Ascending aorta (tissue), 2 donors: ENCODE data around the gene HMCN2. TPM values are rescaled to one million over a fixed set of nuclear protein-coding genes. Genes with fewer than 3 reads are reported as not detected.
A peak's percentile ranks its signal among the peaks of the same experiment; 100 is the strongest.

Experiments
- DNase-seq, 2 donors: peaks; one replicate each; pipeline ENCODE4 v3.0.0-alpha.2; 2019; ENCODE audit warnings: low spot score in 2 of 2
- H3K27ac ChIP-seq, 2 donors: fragments of 200-600 bp; sonication (generic); one replicate each; pipeline ENCODE4 v1.5.1; 2016 to 2017; ENCODE audit warnings: mild to moderate bottlenecking in 1 of 2
- H3K27me3 ChIP-seq: fragments of 200-600 bp; sonication (generic); one replicate; pipeline ENCODE4 v1.5.1; 2017
- H3K36me3 ChIP-seq, 2 donors: fragments of 200-600 bp; sonication (generic); one replicate each; pipeline ENCODE4 v1.5.1; 2016
- H3K4me1 ChIP-seq, 2 donors: fragments of 200-600 bp; sonication (generic); one replicate each; pipeline ENCODE4 v1.5.1; 2016 to 2017; ENCODE audit warnings: mild to moderate bottlenecking in 1 of 2
- H3K4me3 ChIP-seq, 2 donors: fragments of 200-600 bp; sonication (generic); one replicate each; pipeline ENCODE4 v1.5.1; 2016 to 2017; ENCODE audit warnings: mild to moderate bottlenecking in 1 of 2
- H3K9me3 ChIP-seq, 2 donors: fragments of 200-600 bp; sonication (generic); one replicate each; pipeline ENCODE4 v1.5.1; 2016
- intact Hi-C: fragments of 100-400 bp; cut with DNase I; formaldehyde crosslinking; loops from one replicate; pipeline ENCODE4 v1.15.1; 2023
- total RNA-seq: library from RNA; depleted of rRNA; stranded (reverse); fragments of >200 nt; gene quantifications from one replicate; pipeline ENCODE4 v1.1.0, GENCODE V29; 2016
- TF ChIP-seq, protein P1 (sequence below), 3 experiments: fragments of 200-600 bp in 2 of 3; fragments of 450-650 bp in 1 of 3; sonication (generic) in 2 of 3; IDR thresholded peaks; one replicate each; pipeline ENCODE4 v1.5.1; 2016 to 2019; ENCODE audit warnings: antibody characterized with exemption in 3 of 3, mild to moderate bottlenecking in 1 of 3, moderate library complexity in 1 of 3

The HMCN2 gene
- total RNA-seq, 1 donor from 2014 or later: 7.5 TPM

DNA sequence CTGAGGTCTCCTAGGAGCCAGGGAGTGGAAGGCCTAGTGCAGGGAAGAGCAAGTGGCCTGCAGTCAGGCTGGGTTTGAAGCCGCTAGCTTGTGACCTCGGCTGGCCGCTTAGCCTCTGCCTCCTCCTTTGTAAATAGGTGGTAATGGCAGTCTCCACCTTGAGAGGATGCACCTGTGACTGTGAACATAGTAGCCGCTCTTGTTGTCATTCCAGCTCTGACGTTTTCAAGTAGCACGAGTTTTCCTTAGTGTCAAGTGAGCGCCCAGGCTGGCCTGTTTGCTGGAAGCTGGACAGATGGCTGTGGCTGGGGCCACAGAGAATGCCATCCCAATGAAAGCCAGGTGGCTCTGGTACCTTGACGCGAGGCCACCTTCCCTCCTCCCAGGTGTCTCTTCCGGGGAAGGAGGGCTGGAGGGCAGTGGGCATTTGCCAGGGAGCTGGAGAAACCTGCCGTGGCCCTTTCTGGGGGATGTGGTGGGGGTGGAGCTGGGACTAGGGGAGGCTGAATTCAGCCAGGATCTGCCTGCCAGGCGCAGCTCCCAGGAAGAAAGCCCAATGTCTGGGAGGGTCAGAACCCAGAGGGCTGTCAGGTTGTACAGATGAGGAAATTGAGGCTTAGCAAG is 181.7 kb downstream of the HMCN2 start:
- TF ChIP-seq, protein P1, sequence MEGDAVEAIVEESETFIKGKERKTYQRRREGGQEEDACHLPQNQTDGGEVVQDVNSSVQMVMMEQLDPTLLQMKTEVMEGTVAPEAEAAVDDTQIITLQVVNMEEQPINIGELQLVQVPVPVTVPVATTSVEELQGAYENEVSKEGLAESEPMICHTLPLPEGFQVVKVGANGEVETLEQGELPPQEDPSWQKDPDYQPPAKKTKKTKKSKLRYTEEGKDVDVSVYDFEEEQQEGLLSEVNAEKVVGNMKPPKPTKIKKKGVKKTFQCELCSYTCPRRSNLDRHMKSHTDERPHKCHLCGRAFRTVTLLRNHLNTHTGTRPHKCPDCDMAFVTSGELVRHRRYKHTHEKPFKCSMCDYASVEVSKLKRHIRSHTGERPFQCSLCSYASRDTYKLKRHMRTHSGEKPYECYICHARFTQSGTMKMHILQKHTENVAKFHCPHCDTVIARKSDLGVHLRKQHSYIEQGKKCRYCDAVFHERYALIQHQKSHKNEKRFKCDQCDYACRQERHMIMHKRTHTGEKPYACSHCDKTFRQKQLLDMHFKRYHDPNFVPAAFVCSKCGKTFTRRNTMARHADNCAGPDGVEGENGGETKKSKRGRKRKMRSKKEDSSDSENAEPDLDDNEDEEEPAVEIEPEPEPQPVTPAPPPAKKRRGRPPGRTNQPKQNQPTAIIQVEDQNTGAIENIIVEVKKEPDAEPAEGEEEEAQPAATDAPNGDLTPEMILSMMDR (IDR thresholded peaks at IDR 0.05): no peak
- Histone ChIP-seq H3K36me3 (no peaks in the 10 kb centered on the region), H3K9me3 (no peaks in the 10 kb centered on the region), H3K4me3 (no peak overlapping the region), H3K27me3 (no peaks in the 10 kb centered on the region), H3K27ac (peak overlapping the region; percentile 72 to 81), H3K4me1 (peaks cover 24 to 45% of the 10 kb centered on the region in 2 donors)
- DNase-seq: no peak
- intact Hi-C loops: no loop called here

DNA sequence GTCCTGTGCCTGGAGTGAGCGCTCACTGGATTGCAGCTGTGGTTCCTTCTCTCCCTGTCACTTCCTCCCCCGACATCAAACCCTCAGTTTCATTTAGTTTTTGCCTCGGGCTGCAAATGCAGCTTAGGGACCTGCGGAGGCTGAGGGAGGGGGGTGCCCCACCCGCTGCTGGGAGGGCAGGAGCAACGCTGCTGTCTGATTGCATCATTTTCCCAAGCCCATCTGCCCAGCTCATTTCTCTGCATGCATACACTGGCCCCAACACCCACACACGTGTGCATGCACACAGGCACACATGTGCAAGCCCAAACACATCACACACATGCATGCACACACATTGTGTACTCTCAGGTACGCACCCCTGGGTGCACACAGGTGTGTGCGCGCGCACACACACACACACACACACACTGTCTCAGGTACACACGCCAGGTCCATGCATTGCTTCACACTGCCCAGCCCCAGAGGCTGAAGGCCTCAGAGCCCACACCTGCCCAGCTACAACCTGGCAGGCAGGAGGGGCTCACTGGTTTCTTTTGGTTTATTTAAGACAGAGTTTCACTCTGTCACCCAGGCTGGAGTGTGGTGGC is 182.6 kb downstream of the HMCN2 start:
- peaks cover 24 to 45% of the 10 kb centered on the region in 2 donors for H3K4me1 ChIP-seq
- no peak for DNase-seq

DNA sequence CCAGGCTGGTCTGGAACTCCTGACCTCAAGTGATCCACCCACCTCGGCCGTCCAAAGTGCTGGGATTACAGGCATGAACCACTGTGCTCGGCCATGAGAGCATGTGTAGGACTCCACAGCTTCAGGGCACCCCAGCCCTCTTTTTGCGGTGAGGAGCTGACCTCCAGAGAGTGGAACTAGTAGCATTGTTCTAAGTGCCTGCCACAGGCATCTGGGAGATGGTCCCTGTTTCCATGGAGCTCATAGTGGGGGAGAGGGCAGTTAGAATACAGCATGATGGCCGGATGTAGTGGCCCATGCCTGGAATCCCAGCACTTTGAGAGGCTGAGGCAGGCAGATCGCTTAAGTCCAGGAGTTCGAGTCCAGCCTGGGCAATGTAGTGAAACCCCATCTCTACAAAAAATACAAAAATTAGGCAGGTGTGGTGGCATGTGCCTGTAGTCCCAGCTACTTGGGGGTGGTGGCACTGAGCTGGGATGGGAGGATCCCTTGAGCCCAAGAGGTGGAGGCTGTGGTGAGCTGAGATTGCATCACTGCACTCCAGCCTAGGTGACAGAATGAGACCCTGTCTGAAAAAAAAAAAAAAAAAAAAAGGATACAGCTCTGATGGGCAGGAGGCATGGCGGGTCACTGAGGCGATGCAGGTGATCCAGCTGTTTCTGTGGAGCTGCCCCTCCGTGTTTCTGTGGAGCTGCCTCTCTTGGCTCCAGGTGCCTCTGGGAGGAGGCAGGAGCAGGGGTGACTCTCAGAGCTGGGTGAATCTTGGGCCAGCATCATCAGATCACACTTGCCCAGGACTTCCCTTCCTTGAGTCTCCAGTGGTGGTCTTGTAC is 183.4 kb downstream of the HMCN2 start:
- Histone ChIP-seq H3K27ac (no peak overlapping the region), H3K36me3 (no peaks in the 10 kb centered on the region), H3K27me3 (no peaks in the 10 kb centered on the region), H3K9me3 (no peaks in the 10 kb centered on the region), H3K4me1 (peaks cover 24 to 45% of the 10 kb centered on the region in 2 donors), H3K4me3 (no peak overlapping the region)
- intact Hi-C loops: no loop called here
- TF ChIP-seq, protein P1 (IDR thresholded peaks at IDR 0.05): no peak
- DNase-seq: no peak

More for the DNA sequence above, 182.6 kb downstream of the HMCN2 start:
- H3K4me3 ChIP-seq: no peak overlapping the region
- no peaks in the 10 kb centered on the region for H3K27me3 ChIP-seq
- intact Hi-C loops: no loop called here
- no peak overlapping the region for H3K27ac ChIP-seq
- TF ChIP-seq, protein P1 (IDR thresholded peaks at IDR 0.05): no peak
- no peaks in the 10 kb centered on the region for H3K36me3 ChIP-seq
- no peaks in the 10 kb centered on the region for H3K9me3 ChIP-seq

DNA sequence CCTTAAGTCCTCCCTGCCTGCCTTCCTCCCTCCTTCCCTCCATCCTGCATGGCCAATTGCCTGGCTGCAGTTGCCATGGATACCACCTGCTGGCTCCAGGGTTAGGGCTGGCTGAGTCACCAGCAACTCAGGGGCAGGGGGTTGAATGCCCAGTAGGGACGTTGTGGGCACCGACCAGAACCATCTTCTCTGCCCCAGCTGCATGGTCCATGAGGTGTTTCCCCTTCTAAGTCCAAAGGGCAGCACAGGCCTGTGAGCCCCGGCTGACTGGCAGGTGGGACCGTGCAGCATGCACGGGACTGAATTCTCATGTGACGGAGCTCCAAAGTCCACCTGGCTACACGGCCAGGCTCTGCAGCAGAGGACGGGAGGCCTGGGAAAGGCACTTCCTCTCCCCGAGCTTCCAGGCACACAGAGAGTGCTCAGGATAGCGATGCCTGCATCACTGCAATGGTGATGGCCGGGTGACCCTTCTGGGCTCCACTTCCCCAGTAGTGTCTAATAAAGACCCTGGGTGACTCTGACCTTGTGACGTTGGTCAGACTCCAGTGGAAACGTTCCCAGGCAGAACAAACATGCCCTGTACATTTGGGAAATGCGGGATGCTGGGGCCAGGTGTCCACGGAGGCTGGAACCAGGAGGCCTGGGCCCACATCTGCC is 184.9 kb downstream of the HMCN2 start:
- Histone ChIP-seq H3K27ac (no peak overlapping the region), H3K4me1 (peaks cover 24 to 42% of the 10 kb centered on the region in 2 donors)
- intact Hi-C loops: loop anchor here (5.0 kb wide), 1 partner anchor 127 kb away; the partner anchor contains the start of gene FUBP3

DNA sequence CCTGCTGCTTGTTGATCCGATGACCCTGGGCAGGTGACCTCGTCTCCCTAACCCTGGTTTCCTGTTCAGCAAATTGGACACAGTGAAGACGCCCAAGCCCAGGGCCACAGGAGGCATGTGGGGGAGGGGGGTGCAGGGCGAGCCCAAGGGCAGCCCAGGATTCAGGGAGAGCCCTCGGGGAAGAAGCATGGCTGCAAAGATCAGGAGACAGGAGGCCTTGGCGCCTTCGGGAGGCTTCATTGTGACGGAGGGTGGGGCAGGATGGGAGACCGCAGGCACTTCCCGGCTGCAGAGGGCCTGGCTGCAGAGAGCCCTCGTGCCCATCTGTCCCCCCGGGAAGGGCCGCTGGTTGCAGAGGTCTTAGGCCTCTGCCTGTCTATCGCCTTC is 185.4 kb downstream of the HMCN2 start:
- H3K4me1 ChIP-seq: peaks cover 24 to 40% of the 10 kb centered on the region in 2 donors
- H3K27ac ChIP-seq: peak overlapping the region in 1 of 2 donors; percentile 53
- no peaks in the 10 kb centered on the region for H3K9me3 ChIP-seq
- TF ChIP-seq, protein P1 (IDR thresholded peaks at IDR 0.05): no peak
- no peak overlapping the region for H3K4me3 ChIP-seq
- intact Hi-C loops: loop anchor here (5.0 kb wide), 1 partner anchor 126 kb away; the partner anchor contains the start of gene FUBP3
- no peak for DNase-seq
- H3K27me3 ChIP-seq: no peaks in the 10 kb centered on the region
- H3K36me3 ChIP-seq: no peaks in the 10 kb centered on the region

More for the DNA sequence above, 184.9 kb downstream of the HMCN2 start:
- Histone ChIP-seq H3K4me3 (no peak overlapping the region), H3K36me3 (no peaks in the 10 kb centered on the region), H3K9me3 (no peaks in the 10 kb centered on the region), H3K27me3 (no peaks in the 10 kb centered on the region)
- DNase-seq: no peak
- TF ChIP-seq, protein P1 (IDR thresholded peaks at IDR 0.05): no peak
